ENCODE results near the gene JAM3. TPM values are rescaled to one million over a fixed set of nuclear protein-coding genes. Genes with fewer than 3 reads are reported as not detected.

Gene JAM3
- total and polyA plus RNA-seq, 2 of the 4 experiments (the other 2 are of a cell fraction) = 38.0 to 71.5 TPM

- H4K20me1 ChIP-seq (ENCODE audit: insufficient read depth, low read length) = 0 out of 2 replicates have a peak, but pooled peaks cover 5% of the 10 kb centered on the region
- intact Hi-C loops (cut with micrococcal nuclease) (loop anchor here (5.0 kb wide), 1 partner anchor 36 kb away; no protein-coding TSS in a partner anchor), in situ Hi-C loops (cut with MboI; ENCODE audit: low sequenced_read_pairs) (no loop called here), dilution Hi-C loops (cut with HindIII; ENCODE audit: low sequenced_read_pairs, unreplicated experiment) (no loop called here)
- no TSS peak for BruUV-seq (replicated peaks)
- H3K79me1 ChIP-seq (ENCODE audit: low read depth in 1 of 2, low read length in 2 of 2) = peaks cover 22 to 36% of the 10 kb centered on the region in 2 experiments; a peak in 3 of 4 replicates
- H3K18ac ChIP-seq (ENCODE audit: low read depth, low read length) = no peak overlapping the region
- peaks cover 5% of the 10 kb centered on the region for H3K9me1 ChIP-seq (ENCODE audit: insufficient read depth, low read length)
- no peak overlapping the region for H2AFZ ChIP-seq (replicated peaks; ENCODE audit: low read length, poor library complexity)
- H3K4me2 ChIP-seq (ENCODE audit: low read depth, low read length) = no peak overlapping the region
- H2AK9ac ChIP-seq (replicated peaks; ENCODE audit: low read depth, low read length, poor library complexity) = no peak overlapping the region
- H2BK5ac ChIP-seq (ENCODE audit: low read depth, low read length, poor library complexity, severe bottlenecking) = no peak overlapping the region
- H3K4me3 ChIP-seq (ENCODE audit: insufficient read depth, low read depth, low read length) = no peak overlapping the region
- H2BK120ac ChIP-seq (ENCODE audit: low read depth, low read length) = no peak overlapping the region
- no peak overlapping the region for H4K5ac ChIP-seq (ENCODE audit: low read depth, low read length)
- H4K8ac ChIP-seq (ENCODE audit: low read depth in 2 of 2, low read length in 2 of 2) = no peak overlapping the region
- H2BK15ac ChIP-seq (ENCODE audit: low read depth, low read length) = no peak overlapping the region; the same call in 2 of the 3 replicates
- no peak overlapping the region for H2AK5ac ChIP-seq (ENCODE audit: low read depth, low read length)
- H3K27ac ChIP-seq (ENCODE audit: insufficient read depth, low read length) = no peak overlapping the region
- POLR2A ChIA-PET (ENCODE audit: unreplicated experiment) = no interaction called here
- TF ChIP-seq MXI1 (IDR thresholded peaks at IDR 0.05; ENCODE audit: borderline replicate concordance, low read depth, low read length) = no peak
- no peak for TF ChIP-seq RCOR1 (IDR thresholded peaks at IDR 0.05; ENCODE audit: insufficient replicate concordance, low read length)
- no peak for TF ChIP-seq CHD1 (IDR thresholded peaks at IDR 0.05; ENCODE audit: low read depth, low read length)
- 0 out of 2 replicates have a peak overlapping the region, but pooled peaks have one; percentile 14 for H3K14ac ChIP-seq (replicated peaks; ENCODE audit: low read depth, low read length)
- no peaks in the 10 kb centered on the region for H3K27me3 ChIP-seq (ENCODE audit: control insufficient read depth, insufficient read depth, low read length)
- peak overlapping the region; percentile 60; the same call in 1 of the 2 replicates for H3K23ac ChIP-seq (ENCODE audit: low read depth, low read length)
- H4K91ac ChIP-seq (ENCODE audit: insufficient read depth, low read depth, low read length) = 0 out of 2 replicates have a peak overlapping the region, but pooled peaks have one; percentile 16
- DNase-seq = no peak
- H3K4ac ChIP-seq (ENCODE audit: low read depth, low read length) = 0 out of 2 replicates have a peak overlapping the region, but pooled peaks have one; percentile 15
- no peaks in the 10 kb centered on the region for H3K36me3 ChIP-seq (ENCODE audit: control insufficient read depth, insufficient read depth, low read length)
- no peak overlapping the region for H2BK20ac ChIP-seq (ENCODE audit: low read depth, low read length)
- peaks cover 16% of the 10 kb centered on the region for H3K4me1 ChIP-seq (ENCODE audit: control insufficient read depth, insufficient read depth, low read length)
- no peak for ATAC-seq (ENCODE audit: low read depth)
- H3K9me3 ChIP-seq (ENCODE audit: control insufficient read depth, insufficient read depth, low read length) = no peaks in the 10 kb centered on the region
- CTCF ChIA-PET = interaction anchor here (0.6 to 1.7 kb wide), 4 partner anchors 17 to 68 kb away, joined by 3 to 10 read pairs (median 5); no protein-coding TSS in a partner anchor
- no peak overlapping the region for H3K56ac ChIP-seq (ENCODE audit: extremely low read depth, insufficient read depth, low read length)
- H3K9ac ChIP-seq (ENCODE audit: low read depth, low read length) = no peak overlapping the region
Measured at GRCh38 chr11:134118006-134118405, 49.1 kb downstream of the JAM3 start.
